Mucosa of rectum (tissue), 2 donors: ENCODE measurements around the gene GLDN.

ENCODE experiments used
- H3K27ac ChIP-seq, 2 donors: one replicate each; pipeline ENCODE4 v1.7.0; 2013; ENCODE audit warnings: inconsistent platforms in 2 of 2, low read depth in 2 of 2, low read length in 2 of 2
- H3K27me3 ChIP-seq, 2 donors: one replicate each; pipeline ENCODE4 v1.7.0; 2013; ENCODE audit warnings: low read length in 2 of 2; ENCODE audit not compliant: control insufficient read depth in 2 of 2, insufficient read depth in 2 of 2
- H3K36me3 ChIP-seq, 2 donors: one replicate each; pipeline ENCODE4 v1.7.0; 2013; ENCODE audit warnings: low read length in 2 of 2; ENCODE audit not compliant: control insufficient read depth in 2 of 2, insufficient read depth in 2 of 2
- H3K4me1 ChIP-seq, 2 donors: one replicate each; pipeline ENCODE4 v1.7.0; 2013; ENCODE audit warnings: low read length in 2 of 2, mild to moderate bottlenecking in 1 of 2; ENCODE audit not compliant: control insufficient read depth in 2 of 2, insufficient read depth in 2 of 2
- H3K4me3 ChIP-seq, 2 donors: one replicate each; pipeline ENCODE4 v1.7.0; 2013; ENCODE audit warnings: low read length in 2 of 2
- H3K9ac ChIP-seq, 2 donors: one replicate each; pipeline ENCODE4 v1.7.0; 2013; ENCODE audit warnings: low read length in 2 of 2, low read depth in 1 of 2, mild to moderate bottlenecking in 1 of 2
- H3K9me3 ChIP-seq, 2 donors: one replicate each; pipeline ENCODE4 v1.7.0; 2013; ENCODE audit warnings: low read length in 2 of 2; ENCODE audit not compliant: control insufficient read depth in 2 of 2
- donor health status: healthy.
- donor health status: Normal muscosa, but diverticular disease.

The GLDN gene

GRCh38 chr15:51382787-51383186 is 41.3 kb downstream of the GLDN start:
- H3K27me3 ChIP-seq, result no peaks in the 10 kb centered on the region

GRCh38 chr15:51386029-51386428 is 44.6 kb downstream of the GLDN start:
- Histone ChIP-seq H3K36me3 (no peaks in the 10 kb centered on the region), H3K9me3 (no peaks in the 10 kb centered on the region), H3K4me3 (no peak overlapping the region), H3K9ac (no peak overlapping the region), H3K4me1 (peaks cover 0 to 5% of the 10 kb centered on the region in 2 donors), H3K27me3 (no peaks in the 10 kb centered on the region), H3K27ac (no peak overlapping the region)

More at GRCh38 chr15:51382787-51383186, 41.3 kb downstream of the GLDN start:
- Histone ChIP-seq H3K4me1 (peaks cover 0 to 3% of the 10 kb centered on the region in 2 donors), H3K27ac (no peak overlapping the region), H3K4me3 (no peak overlapping the region), H3K9ac (no peak overlapping the region), H3K9me3 (no peaks in the 10 kb centered on the region), H3K36me3 (no peaks in the 10 kb centered on the region)

DNA sequence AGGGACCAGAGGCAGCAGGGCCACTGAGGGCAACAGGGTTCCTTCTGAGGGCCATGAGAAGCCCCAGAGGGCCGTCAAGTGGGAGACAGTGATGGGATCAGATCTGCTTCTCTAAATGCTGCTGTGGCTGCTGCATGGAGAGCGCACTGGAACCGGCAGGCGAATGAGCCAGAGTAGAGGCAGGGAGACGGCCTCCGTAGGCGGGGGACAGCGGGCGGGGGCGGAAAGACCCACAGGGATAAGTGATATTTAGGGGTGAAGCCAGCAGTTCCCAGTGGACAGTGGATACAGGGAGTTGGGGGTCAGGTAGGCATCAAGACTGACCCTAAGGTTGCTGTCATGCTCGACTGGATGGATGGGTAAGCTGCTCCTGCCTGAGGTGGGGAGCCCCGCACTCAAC is 45.0 kb downstream of the GLDN start:
- Histone ChIP-seq H3K9ac (no peak overlapping the region), H3K27ac (no peak overlapping the region), H3K4me1 (peaks cover 0 to 5% of the 10 kb centered on the region in 2 donors), H3K27me3 (no peaks in the 10 kb centered on the region), H3K4me3 (no peak overlapping the region), H3K9me3 (no peaks in the 10 kb centered on the region), H3K36me3 (no peaks in the 10 kb centered on the region)

DNA sequence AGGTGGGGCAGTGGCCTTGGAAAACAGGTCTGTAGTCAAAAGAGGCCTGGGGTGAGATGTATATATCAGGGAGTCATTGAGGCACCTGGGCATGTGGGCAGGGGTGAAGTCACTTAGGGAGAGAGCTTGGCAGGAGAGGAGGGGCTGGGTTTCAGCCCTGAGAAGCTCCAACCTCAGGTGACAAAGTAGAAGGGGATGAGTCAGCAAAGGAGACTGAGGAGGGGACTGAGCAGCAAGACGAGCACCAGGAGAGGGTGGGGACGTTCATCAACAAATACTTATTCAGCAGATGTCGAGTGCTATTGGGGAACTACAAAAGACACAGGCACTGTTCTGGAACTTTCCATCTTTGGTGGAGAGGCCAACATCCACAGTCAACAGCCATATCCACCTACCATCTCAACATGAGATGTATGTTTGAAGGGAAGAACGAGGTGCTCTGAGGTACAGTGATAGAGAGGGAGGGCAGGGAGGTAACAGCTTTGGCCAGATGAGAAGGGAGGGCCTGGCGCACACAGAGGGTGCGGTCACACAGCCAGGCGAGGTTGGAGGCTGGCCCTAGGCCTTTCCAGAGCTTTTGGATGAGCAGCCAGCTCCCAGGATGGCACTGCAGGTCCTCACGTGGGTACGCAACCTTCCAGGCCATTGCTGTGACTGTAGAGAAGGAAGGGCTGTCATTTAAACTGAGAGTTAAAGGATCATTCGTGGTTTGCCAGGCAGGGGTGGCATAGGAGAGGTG is 45.7 kb downstream of the GLDN start:
- no peaks in the 10 kb centered on the region for H3K9me3 ChIP-seq
- peaks cover 0 to 5% of the 10 kb centered on the region in 2 donors for H3K4me1 ChIP-seq
- H3K27ac ChIP-seq, result no peak overlapping the region
- H3K36me3 ChIP-seq, result no peaks in the 10 kb centered on the region
- no peak overlapping the region for H3K4me3 ChIP-seq
- no peak overlapping the region for H3K9ac ChIP-seq
- no peaks in the 10 kb centered on the region for H3K27me3 ChIP-seq

DNA sequence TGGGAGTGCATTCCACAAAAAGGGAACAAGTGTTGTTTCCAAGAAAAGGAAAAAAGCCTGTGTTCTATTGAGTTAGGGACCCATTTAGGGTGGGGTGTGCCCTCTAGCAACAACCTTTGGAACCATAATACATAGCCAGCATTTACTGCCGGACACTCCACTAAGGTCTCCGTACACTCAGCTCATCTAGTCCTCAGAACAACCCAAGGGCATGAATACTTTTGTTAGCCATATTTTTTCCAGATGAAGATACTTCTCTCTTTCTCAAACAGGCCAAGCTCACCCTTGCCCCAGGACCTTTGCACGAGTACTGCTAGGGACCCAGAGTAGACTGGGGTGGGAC is 46.2 kb downstream of the GLDN start:
- Histone ChIP-seq H3K36me3 (no peaks in the 10 kb centered on the region), H3K4me1 (peaks cover 0 to 5% of the 10 kb centered on the region in 2 donors), H3K27me3 (no peaks in the 10 kb centered on the region), H3K4me3 (peak overlapping the region in 1 of 2 donors; percentile 20), H3K27ac (no peak overlapping the region), H3K9me3 (no peaks in the 10 kb centered on the region), H3K9ac (no peak overlapping the region)

DNA sequence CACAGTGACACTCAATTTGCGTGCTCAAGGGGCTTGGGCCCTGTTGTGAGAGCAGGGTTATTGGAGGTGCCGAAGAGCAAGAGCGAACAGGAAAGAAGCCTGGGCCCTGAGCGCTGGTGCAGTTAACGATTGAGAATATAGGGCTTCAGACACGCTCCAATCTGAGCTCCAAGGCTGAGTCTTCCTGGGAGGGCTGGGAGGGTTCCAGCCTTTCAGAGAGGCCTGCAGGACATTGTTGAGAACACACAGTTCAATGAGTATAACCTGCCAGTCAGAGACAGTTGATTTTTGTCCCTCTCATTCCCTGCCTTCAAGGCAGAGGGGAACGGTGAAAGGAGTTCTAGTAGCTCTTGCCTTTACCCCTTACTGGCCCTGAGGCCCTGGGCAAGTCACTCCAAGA is 47.3 kb downstream of the GLDN start:
- H3K27me3 ChIP-seq, result no peaks in the 10 kb centered on the region
- no peaks in the 10 kb centered on the region for H3K9me3 ChIP-seq
- no peaks in the 10 kb centered on the region for H3K36me3 ChIP-seq
- peaks cover 0 to 5% of the 10 kb centered on the region in 2 donors for H3K4me1 ChIP-seq
- no peak overlapping the region for H3K4me3 ChIP-seq
- H3K9ac ChIP-seq, result no peak overlapping the region
- H3K27ac ChIP-seq, result no peak overlapping the region

- no peak overlapping the region for H3K4me3 ChIP-seq
- H3K36me3 ChIP-seq, result no peaks in the 10 kb centered on the region
- no peaks in the 10 kb centered on the region for H3K9me3 ChIP-seq
- no peak overlapping the region for H3K9ac ChIP-seq
- peaks cover 0 to 5% of the 10 kb centered on the region in 2 donors for H3K4me1 ChIP-seq
- H3K27me3 ChIP-seq, result no peaks in the 10 kb centered on the region
- no peak overlapping the region for H3K27ac ChIP-seq
Observed at GRCh38 chr15:51390241-51390965, 48.9 kb downstream of the GLDN start.

- no peak overlapping the region for H3K4me3 ChIP-seq
- no peaks in the 10 kb centered on the region for H3K9me3 ChIP-seq
- H3K27me3 ChIP-seq, result no peaks in the 10 kb centered on the region
- no peak overlapping the region for H3K9ac ChIP-seq
- H3K4me1 ChIP-seq, result peaks cover 0 to 5% of the 10 kb centered on the region in 2 donors
- no peaks in the 10 kb centered on the region for H3K36me3 ChIP-seq
- no peak overlapping the region for H3K27ac ChIP-seq
Observed at GRCh38 chr15:51390966-51391422, 49.5 kb downstream of the GLDN start.

GRCh38 chr15:51396921-51397320 is 55.5 kb downstream of the GLDN start:
- H3K4me1 ChIP-seq, result no peaks in the 10 kb centered on the region
- H3K27ac ChIP-seq, result no peak overlapping the region
- no peaks in the 10 kb centered on the region for H3K36me3 ChIP-seq
- no peak overlapping the region for H3K4me3 ChIP-seq
- no peaks in the 10 kb centered on the region for H3K9me3 ChIP-seq
- no peak overlapping the region for H3K9ac ChIP-seq
- H3K27me3 ChIP-seq, result no peaks in the 10 kb centered on the region

GRCh38 chr15:51398626-51399025 is 57.2 kb downstream of the GLDN start:
- Histone ChIP-seq H3K36me3 (no peaks in the 10 kb centered on the region), H3K9ac (no peak overlapping the region), H3K9me3 (no peaks in the 10 kb centered on the region), H3K27ac (no peak overlapping the region), H3K4me3 (no peak overlapping the region), H3K4me1 (no peaks in the 10 kb centered on the region), H3K27me3 (peaks cover 0 to 2% of the 10 kb centered on the region in 2 donors)
